Stimulated activated CD4-positive, alpha-beta T cell treated with anti-CD3 and anti-CD28 coated beads, TNF-alpha, amount 100 ng/mL, for 48 hours (primary cell): ENCODE results near the gene LCN12.

Experiments
- DNase-seq, 3 donors: peaks; one replicate each; pipeline ENCODE4 v3.0.0-alpha.2; 2020; ENCODE audit warnings: low read depth in 3 of 3

The LCN12 gene

GRCh38 chr9:136945333-136946227, 6.5 kb upstream of the LCN12 start:
- DNase-seq, result no peak

GRCh38 chr9:136946228-136947027, 5.6 kb upstream of the LCN12 start:
- no peak for DNase-seq

GRCh38 chr9:136947028-136947891, 4.8 kb upstream of the LCN12 start:
- DNase-seq, result no peak

DNA sequence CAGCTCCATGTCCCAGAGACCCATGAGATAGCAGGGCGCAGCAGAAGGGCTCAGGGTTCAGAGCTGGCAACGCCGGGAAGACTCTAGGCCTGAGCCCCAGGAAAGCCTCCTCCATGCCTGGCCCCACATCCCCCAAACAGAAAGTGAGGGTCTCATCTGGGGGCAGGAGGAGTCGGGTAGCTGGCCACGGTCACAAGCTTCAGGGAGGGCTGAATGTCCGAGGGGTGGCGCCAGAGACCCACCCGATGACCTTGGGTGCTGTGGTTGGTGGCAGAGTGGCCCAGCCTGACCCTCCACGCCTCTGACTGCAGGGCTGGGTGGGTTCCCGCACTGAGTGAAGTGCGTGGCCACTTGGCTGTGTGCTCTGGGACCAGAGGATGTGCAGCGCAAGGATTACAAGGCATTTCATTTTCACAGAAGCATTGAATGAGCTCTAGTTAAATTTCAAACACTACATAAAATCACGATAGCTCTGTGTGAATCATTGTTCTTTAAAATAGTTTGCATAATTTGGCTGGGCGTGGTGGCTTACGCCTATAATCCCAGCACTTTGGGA, 4.0 kb upstream of the LCN12 start:
- DNase-seq, result no peak

- DNase-seq, result no peak
Measured at GRCh38 chr9:136949239-136949816, 2.7 kb upstream of the LCN12 start.

DNA sequence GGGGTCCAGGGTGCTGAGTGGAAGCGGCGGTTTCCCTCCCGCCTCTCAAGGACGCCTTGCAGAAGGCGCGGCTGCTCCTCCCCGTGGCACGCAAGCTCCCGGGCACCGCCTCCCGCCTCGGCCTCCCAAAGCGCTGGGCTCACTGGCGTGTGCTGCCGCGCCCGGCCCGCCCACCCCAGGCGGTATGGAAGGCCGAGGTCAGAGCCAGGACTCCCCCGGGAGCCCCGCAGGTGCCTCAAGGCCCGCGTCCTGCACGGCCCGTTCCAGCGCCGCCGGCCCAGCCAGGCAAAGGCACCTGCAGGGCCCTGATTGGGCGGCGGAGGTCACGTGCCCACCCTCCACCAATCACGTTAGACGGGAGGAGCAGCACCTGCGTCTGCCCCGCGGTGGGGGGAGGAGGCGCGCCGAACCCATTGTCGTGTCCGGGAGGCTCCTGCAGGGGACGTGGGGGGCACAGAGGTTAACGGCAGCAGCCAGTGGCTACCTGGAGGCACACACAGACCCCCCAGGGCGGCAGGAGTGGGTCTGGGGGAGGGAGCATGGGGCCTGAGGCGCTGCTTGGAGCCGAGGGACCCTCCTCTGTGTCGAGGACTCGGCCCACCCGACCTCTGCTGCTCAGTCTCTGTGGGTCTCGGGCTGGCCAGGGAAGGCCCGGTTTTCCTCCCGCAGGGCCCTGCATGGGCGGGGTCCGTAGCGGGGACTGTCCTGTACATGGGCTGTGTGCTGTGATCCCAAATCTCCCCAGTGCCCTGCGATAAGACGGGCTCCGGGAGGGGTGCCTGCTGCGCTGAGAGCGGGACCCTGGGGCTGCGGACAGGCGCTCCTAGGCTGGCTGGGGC, 2.0 kb upstream of the LCN12 start:
- DNase-seq, result peak; percentile 90 to 94 (median 91)

GRCh38 chr9:136950656-136951276, 1.3 kb upstream of the LCN12 start:
- DNase-seq, result no peak

- no peak for DNase-seq
Measured at GRCh38 chr9:136952321-136952850, 313 bp downstream of the LCN12 start.

DNA sequence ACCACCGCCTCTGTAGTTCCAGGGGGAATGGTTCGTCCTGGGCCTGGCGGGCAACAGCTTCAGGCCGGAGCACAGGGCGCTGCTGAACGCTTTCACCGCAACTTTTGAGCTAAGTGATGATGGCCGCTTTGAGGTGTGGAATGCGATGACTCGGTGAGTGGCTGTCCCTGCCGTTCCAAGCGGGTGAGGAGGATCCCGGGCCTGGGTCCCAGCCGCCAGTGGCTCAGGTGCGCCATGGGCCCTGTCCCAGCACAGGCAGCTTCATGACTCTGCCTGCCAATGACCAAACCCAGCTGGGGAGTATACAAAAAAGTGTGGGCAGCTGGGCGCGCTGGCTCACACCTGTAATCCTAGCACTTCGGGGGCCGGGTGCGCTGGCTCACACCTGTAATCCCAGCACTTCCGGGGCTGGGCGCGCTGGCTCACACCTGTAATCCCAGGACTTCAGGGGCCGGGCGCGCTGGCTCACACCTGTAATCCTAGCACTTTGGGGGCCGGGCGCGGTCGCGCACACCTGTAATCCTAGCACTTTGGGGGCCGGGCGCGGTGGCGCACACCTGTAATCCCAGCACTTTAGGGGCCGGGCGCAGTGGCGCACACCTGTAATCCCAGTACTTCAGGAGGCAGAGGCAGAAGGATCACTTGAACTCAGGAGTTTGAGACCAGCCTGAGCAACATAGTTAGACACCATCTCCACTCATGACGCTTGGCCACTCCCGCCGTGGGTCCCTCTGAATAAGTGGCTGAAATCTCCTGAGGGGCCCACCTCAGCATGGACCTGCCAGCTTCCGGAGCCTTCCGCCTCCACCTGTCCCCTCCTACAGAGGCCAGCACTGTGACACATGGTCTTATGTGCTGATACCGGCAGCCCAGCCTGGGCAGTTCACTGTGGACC, 1.1 kb downstream of the LCN12 start:
- DNase-seq, result no peak

DNA sequence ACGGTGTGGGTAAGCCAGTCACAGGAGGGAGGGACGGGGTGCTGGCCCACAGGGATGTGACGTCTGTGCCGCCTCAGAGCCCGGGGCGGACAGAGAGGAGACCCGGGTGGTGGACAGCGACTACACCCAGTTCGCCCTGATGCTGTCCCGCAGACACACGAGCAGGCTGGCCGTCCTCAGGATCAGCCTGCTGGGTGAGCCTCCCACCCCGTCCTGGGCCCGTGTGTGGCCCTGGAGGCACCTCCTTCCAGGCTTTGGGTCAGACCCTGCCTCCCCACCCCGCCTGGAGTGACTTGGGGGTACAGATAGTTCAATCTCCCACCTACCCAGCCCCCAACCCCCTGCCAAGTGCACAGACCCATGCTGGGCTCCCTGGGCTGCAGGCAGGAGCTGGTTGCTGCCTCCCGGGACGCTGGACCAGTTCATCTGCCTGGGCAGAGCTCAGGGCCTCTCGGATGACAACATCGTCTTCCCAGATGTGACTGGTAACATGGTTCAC, 1.7 kb downstream of the LCN12 start:
- DNase-seq, result no peak

GRCh38 chr9:136954270-136955083, 2.4 kb downstream of the LCN12 start:
- DNase-seq, result no peak

GRCh38 chr9:136955202-136955942, 3.3 kb downstream of the LCN12 start:
- DNase-seq, result no peak

DNA sequence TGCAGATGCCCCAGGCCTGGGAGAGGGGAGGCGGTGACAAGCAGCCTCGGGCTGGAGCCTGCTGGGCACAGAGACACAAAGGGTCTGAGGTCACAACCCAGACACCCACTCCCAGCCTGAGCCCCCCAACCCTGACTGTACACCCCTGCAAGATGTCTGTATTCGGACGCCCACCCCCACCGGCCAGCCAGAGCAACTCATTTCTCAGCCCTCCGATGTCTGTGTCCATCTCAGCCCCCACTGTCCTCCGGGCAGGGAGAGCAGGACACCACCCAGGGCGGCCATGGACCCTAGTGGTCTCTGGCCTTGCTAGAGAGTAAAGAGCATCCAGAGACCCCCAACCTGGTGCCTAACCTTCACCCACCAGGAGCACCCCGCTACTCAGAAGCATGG, 3.9 kb downstream of the LCN12 start:
- no peak for DNase-seq

- no peak for DNase-seq
Measured at GRCh38 chr9:136956604-136957003, 4.5 kb downstream of the LCN12 start.

DNA sequence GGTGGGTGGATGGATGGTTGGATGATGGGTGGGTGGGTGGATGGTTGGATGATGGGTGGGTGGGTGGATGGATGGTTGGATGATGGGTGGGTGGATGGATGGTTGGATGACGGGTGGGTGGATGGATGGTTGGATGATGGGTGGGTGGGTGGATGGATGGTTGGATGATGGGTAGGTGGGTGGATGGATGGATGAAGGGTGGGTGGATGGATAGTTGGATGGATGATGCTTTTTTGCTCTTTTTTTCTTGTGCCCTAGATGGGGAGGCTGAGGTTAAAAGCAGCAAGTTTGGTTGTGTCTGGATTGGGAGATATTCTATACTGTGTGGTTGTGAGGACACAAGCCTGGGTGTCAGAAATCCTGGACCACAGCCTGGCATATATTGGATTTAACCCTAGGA, 5.4 kb downstream of the LCN12 start:
- no peak for DNase-seq

DNA sequence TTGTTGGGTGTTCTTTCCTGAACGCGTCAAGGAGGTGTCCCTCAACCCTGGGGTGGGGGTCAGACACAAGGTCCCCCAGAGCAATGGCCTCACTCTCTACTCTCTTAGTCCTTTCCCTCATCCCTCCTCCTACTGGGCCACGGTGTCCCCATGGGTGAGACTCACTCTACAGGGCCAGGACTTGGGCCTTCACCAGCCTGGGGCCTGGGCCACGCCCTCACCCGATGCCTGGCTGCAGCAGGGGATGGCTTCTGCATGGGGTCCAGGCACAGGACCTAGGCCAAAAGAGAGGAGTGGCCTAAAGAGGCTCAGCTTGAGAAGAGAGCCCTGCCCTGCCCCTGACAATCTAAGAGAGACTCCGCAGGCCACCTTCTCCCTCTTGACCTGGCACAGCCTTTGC, 5.8 kb downstream of the LCN12 start:
- no peak for DNase-seq

DNA sequence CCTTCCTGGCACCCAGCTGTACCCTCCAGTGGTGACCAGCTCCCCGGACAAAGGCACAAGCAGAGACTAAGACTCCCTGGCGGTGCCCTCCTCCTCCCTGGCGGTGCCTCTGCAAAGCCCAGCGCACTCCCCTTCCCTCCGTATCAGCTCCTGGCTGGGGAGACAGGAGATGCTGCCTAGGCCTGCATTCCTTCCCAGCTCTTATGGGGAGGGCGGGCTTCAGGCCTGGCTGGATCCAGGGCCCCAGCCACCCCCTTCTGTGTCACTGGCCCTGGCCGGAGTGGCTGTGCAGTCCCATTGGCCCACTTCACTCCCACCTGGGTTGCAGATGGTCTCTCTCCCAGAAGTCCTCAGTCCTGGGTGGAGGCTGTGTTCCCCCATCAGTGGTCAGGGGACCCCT, 6.4 kb downstream of the LCN12 start:
- no peak for DNase-seq
